ENCODE results near the gene SECTM1. TPM values are rescaled to one million over a fixed set of nuclear protein-coding genes. Genes with fewer than 3 reads are reported as not detected.

SECTM1 gene
- total and polyA plus RNA-seq, 9 of the 15 experiments (the other 6 are each of a cell fraction or from before 2014, with no cell fraction given) = 0.11 to 0.46 (median 0.18) TPM; not detected in 6

DNA sequence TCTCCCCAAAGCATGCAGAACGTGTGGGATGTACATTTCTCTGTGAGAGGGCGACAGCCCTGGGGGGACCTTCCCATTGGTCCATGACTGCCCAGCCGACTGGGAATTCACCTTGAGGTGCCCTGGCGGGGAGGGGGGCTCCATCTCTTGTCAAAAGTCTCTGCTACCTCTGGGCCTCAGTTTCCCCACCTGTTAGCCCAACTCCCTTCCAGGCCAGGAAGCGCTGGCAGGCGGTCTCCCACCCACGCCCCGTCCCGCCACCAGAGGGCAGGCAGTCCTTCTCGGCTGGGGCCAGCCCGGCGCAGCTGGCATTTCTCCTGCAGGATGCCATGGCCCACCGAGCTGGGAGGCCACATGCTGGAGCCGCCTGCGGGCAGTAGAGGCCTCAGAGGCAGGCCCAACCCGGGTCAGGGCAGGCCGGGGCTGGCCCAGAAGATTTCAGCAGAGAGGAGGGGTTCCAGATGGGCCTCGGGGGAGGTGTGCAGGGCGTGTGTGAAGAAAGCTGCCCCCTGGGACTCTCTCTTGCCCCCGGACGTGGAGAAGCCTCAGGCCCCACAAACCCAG lies 32.8 kb downstream of the SECTM1 start (continued):
- TF ChIP-seq, protein P1, sequence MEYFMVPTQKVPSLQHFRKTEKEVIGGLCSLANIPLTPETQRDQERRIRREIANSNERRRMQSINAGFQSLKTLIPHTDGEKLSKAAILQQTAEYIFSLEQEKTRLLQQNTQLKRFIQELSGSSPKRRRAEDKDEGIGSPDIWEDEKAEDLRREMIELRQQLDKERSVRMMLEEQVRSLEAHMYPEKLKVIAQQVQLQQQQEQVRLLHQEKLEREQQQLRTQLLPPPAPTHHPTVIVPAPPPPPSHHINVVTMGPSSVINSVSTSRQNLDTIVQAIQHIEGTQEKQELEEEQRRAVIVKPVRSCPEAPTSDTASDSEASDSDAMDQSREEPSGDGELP (CRISPR knock-in tag; IDR thresholded peaks at IDR 0.05; ENCODE audit: borderline replicate concordance) = peak; percentile 71; the same call in 1 of the 2 replicates
- TF ChIP-seq, protein P2, sequence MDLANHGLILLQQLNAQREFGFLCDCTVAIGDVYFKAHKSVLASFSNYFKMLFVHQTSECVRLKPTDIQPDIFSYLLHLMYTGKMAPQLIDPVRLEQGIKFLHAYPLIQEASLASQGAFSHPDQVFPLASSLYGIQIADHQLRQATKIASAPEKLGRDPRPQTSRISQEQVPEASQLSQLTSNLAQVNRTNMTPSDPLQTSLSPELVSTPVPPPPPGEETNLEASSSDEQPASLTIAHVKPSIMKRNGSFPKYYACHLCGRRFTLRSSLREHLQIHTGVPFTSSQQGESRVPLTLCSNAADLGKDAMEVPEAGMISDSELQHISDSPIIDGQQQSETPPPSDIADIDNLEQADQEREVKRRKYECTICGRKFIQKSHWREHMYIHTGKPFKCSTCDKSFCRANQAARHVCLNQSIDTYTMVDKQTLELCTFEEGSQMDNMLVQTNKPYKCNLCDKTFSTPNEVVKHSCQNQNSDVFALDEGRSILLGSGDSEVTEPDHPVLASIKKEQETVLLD (IDR thresholded peaks at IDR 0.05) = no peak; the same call in 1 of the 2 replicates
- TF ChIP-seq GTF2E2 (tag; IDR thresholded peaks at IDR 0.05) (no peak), JUNB (CRISPR knock-in tag; conservative IDR thresholded peaks at IDR 0.05) (no peak), FIP1L1 (IDR thresholded peaks at IDR 0.05; ENCODE audit: low read depth, low read length, poor library complexity, severe bottlenecking) (peak; percentile 54), SMARCB1 (IDR thresholded peaks at IDR 0.05; ENCODE audit: insufficient read length, low read depth) (no peak), BRCA1 (IDR thresholded peaks at IDR 0.05) (no peak), BRCA1 (CRISPR knock-in tag; IDR thresholded peaks at IDR 0.05) (no peak), MTA3 (IDR thresholded peaks at IDR 0.05; ENCODE audit: borderline replicate concordance) (0 out of 2 replicates have a peak, but pooled peaks have one; percentile 54), ZFX (CRISPR knock-in tag; IDR thresholded peaks at IDR 0.05) (peak; percentile 46)
- TF ChIP-seq, protein P3, sequence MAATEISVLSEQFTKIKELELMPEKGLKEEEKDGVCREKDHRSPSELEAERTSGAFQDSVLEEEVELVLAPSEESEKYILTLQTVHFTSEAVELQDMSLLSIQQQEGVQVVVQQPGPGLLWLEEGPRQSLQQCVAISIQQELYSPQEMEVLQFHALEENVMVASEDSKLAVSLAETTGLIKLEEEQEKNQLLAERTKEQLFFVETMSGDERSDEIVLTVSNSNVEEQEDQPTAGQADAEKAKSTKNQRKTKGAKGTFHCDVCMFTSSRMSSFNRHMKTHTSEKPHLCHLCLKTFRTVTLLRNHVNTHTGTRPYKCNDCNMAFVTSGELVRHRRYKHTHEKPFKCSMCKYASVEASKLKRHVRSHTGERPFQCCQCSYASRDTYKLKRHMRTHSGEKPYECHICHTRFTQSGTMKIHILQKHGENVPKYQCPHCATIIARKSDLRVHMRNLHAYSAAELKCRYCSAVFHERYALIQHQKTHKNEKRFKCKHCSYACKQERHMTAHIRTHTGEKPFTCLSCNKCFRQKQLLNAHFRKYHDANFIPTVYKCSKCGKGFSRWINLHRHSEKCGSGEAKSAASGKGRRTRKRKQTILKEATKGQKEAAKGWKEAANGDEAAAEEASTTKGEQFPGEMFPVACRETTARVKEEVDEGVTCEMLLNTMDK (IDR thresholded peaks at IDR 0.05; ENCODE audit: borderline replicate concordance, insufficient read depth, low read depth, low read length, poor library complexity, severe bottlenecking) = peak; percentile 76
- TF ChIP-seq, protein P4, sequence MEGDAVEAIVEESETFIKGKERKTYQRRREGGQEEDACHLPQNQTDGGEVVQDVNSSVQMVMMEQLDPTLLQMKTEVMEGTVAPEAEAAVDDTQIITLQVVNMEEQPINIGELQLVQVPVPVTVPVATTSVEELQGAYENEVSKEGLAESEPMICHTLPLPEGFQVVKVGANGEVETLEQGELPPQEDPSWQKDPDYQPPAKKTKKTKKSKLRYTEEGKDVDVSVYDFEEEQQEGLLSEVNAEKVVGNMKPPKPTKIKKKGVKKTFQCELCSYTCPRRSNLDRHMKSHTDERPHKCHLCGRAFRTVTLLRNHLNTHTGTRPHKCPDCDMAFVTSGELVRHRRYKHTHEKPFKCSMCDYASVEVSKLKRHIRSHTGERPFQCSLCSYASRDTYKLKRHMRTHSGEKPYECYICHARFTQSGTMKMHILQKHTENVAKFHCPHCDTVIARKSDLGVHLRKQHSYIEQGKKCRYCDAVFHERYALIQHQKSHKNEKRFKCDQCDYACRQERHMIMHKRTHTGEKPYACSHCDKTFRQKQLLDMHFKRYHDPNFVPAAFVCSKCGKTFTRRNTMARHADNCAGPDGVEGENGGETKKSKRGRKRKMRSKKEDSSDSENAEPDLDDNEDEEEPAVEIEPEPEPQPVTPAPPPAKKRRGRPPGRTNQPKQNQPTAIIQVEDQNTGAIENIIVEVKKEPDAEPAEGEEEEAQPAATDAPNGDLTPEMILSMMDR (IDR thresholded peaks at IDR 0.05 in 2 of 3, conservative IDR thresholded peaks at IDR 0.05 in 1 of 3; ENCODE audit: insufficient read depth in 2 of 3, low read depth in 1 of 3, low read length in 3 of 3) = peak; percentile 57 to 66 (median 65)
